ENCODE results near the gene PTPRG. TPM values are rescaled to one million over a fixed set of nuclear protein-coding genes. Genes with fewer than 3 reads are reported as not detected.

Gene PTPRG
- polyA plus RNA-seq, 3 donors, result not detected

GRCh38 chr3:61683549-61684236 is 122.3 kb downstream of the PTPRG start:
- no peaks in the 10 kb centered on the region for H3K79me2 ChIP-seq (ENCODE audit: insufficient read depth, low read length)
- H3K36me3 ChIP-seq (replicated peaks in 1 of 2; ENCODE audit: control insufficient read depth in 1 of 2, insufficient read depth in 2 of 2, low read length in 2 of 2), result no peaks in the 10 kb centered on the region
- Mint-ChIP-seq H3K9me3 (peaks cover 0 to 9% (median 2%) of the 10 kb centered on the region in 7 donors), H3K36me3 (no peaks in the 10 kb centered on the region), H3K4me3 (no peak overlapping the region), H3K27me3 (ENCODE audit: low read depth in 3 of 3) (peaks cover 0 to 2% (median 2%) of the 10 kb centered on the region in 3 donors), H3K27ac (peak overlapping the region in 1 of 7 donors; percentile 22), H3K4me1 (no peaks in the 10 kb centered on the region)
- no peak for DNase-seq
- no peak overlapping the region for H3K27ac ChIP-seq (ENCODE audit: low read depth in 1 of 2, low read length in 2 of 2)
- peaks cover 4 to 10% of the 10 kb centered on the region in 2 donors for H3K9me3 ChIP-seq (replicated peaks in 1 of 2; ENCODE audit: control insufficient read depth in 1 of 2, insufficient read depth in 1 of 2, low read length in 2 of 2)
- H3K4me1 ChIP-seq (ENCODE audit: control insufficient read depth in 1 of 2, insufficient read depth in 2 of 2, low read length in 2 of 2), result no peaks in the 10 kb centered on the region
- no peak overlapping the region for H3K4me3 ChIP-seq (replicated peaks in 1 of 3; ENCODE audit: low read depth in 2 of 3, low read length in 3 of 3)
- no peak overlapping the region for H3K9ac ChIP-seq (ENCODE audit: insufficient read depth, low read length, poor library complexity, severe bottlenecking)
- H3K27me3 ChIP-seq (ENCODE audit: control insufficient read depth in 2 of 2, insufficient read depth in 2 of 2, low read length in 2 of 2), result no peaks in the 10 kb centered on the region
- no peak overlapping the region for H3K4me2 ChIP-seq (replicated peaks; ENCODE audit: extremely low read depth, low read length, poor library complexity, severe bottlenecking)
- no peak for TF ChIP-seq CTCF (IDR thresholded peaks at IDR 0.05)
- intact Hi-C loops (cut with micrococcal nuclease), result no loop called here
- H2AFZ ChIP-seq (ENCODE audit: insufficient read depth, low read depth, low read length, poor library complexity, severe bottlenecking), result no peak overlapping the region
- 93% methylated on average over 2 of the region's 11 CpGs for WGBS (ENCODE audit: insufficient coverage)
- H4K20me1 ChIP-seq (ENCODE audit: insufficient read depth, low read length), result no peaks in the 10 kb centered on the region

GRCh38 chr3:61684386-61684785 is 123.0 kb downstream of the PTPRG start:
- no peak overlapping the region for H3K4me3 ChIP-seq (replicated peaks in 1 of 3; ENCODE audit: low read depth in 2 of 3, low read length in 3 of 3)
- no peak overlapping the region for H3K4me2 ChIP-seq (replicated peaks; ENCODE audit: extremely low read depth, low read length, poor library complexity, severe bottlenecking)
- no peaks in the 10 kb centered on the region for H3K27me3 ChIP-seq (ENCODE audit: control insufficient read depth in 2 of 2, insufficient read depth in 2 of 2, low read length in 2 of 2)
- intact Hi-C loops (cut with micrococcal nuclease), result no loop called here
- H3K9me3 Mint-ChIP-seq, result peaks cover 0 to 9% (median 2%) of the 10 kb centered on the region in 7 donors
- WGBS (ENCODE audit: insufficient coverage), result 86% methylated on average over 2 of the region's 3 CpGs
- no peaks in the 10 kb centered on the region for H3K36me3 Mint-ChIP-seq
- H3K4me1 ChIP-seq (ENCODE audit: control insufficient read depth in 1 of 2, insufficient read depth in 2 of 2, low read length in 2 of 2), result no peaks in the 10 kb centered on the region
- peak overlapping the region in 1 of 7 donors; percentile 22 for H3K27ac Mint-ChIP-seq
- H3K27ac ChIP-seq (ENCODE audit: low read depth in 1 of 2, low read length in 2 of 2), result no peak overlapping the region
- no peak for TF ChIP-seq CTCF (IDR thresholded peaks at IDR 0.05)
- no peak overlapping the region for H2AFZ ChIP-seq (ENCODE audit: insufficient read depth, low read depth, low read length, poor library complexity, severe bottlenecking)
- H3K79me2 ChIP-seq (ENCODE audit: insufficient read depth, low read length), result no peaks in the 10 kb centered on the region
- DNase-seq, result no peak
- H3K9ac ChIP-seq (ENCODE audit: insufficient read depth, low read length, poor library complexity, severe bottlenecking), result no peak overlapping the region
- H3K4me1 Mint-ChIP-seq, result no peaks in the 10 kb centered on the region
- peaks cover 0 to 2% (median 2%) of the 10 kb centered on the region in 3 donors for H3K27me3 Mint-ChIP-seq (ENCODE audit: low read depth in 3 of 3)
- H3K36me3 ChIP-seq (replicated peaks in 1 of 2; ENCODE audit: control insufficient read depth in 1 of 2, insufficient read depth in 2 of 2, low read length in 2 of 2), result no peaks in the 10 kb centered on the region
- no peaks in the 10 kb centered on the region for H4K20me1 ChIP-seq (ENCODE audit: insufficient read depth, low read length)
- no peak overlapping the region for H3K4me3 Mint-ChIP-seq
- H3K9me3 ChIP-seq (replicated peaks in 1 of 2; ENCODE audit: control insufficient read depth in 1 of 2, insufficient read depth in 1 of 2, low read length in 2 of 2), result peaks cover 4 to 7% of the 10 kb centered on the region in 2 donors
